HepG2 (cell line): ENCODE data around the gene TMEM186.

ENCODE experiments used
- CBX1 ChIP-seq: IDR thresholded peaks from one replicate; pipeline ENCODE4 v1.6.1; 2016; ENCODE audit warnings: antibody characterized with exemption, low read depth
- GLI4 ChIP-seq: sonication (generic); formaldehyde crosslinking; IDR thresholded peaks from 2 replicates; pipeline ENCODE4 v1.5.1; 2020; ENCODE audit warnings: missing genetic modification reagents, mild to moderate bottlenecking, moderate library complexity, borderline replicate concordance
- KDM1A ChIP-seq: IDR thresholded peaks from 2 replicates; pipeline ENCODE4 v1.6.1; 2016; ENCODE audit warnings: missing compliant biosample characterization
- LCORL ChIP-seq, 2 experiments: fragments of 450-650 bp in 1 of 2; sonication (generic) in 1 of 2; formaldehyde crosslinking in 1 of 2; IDR thresholded peaks; 2 replicates each; pipeline versions ENCODE4 v1.5.0 to v1.6.1; 2017 to 2020; ENCODE audit warnings: antibody characterized with exemption in 1 of 2, missing genetic modification reagents in 1 of 2
- MXD4 ChIP-seq: IDR thresholded peaks from 2 replicates; pipeline ENCODE4 v1.6.1; 2016; ENCODE audit warnings: mild to moderate bottlenecking, missing biosample characterization, missing genetic modification reagents
- POLR2A ChIP-seq, 2 experiments: IDR thresholded peaks; 2 replicates each; pipeline ENCODE4 v1.6.1; 2011; ENCODE audit warnings: low read depth in 2 of 2, low read length in 2 of 2, mild to moderate bottlenecking in 1 of 2, moderate library complexity in 1 of 2; ENCODE audit not compliant: insufficient read depth in 1 of 2
- SMARCC2 ChIP-seq: fragments of 450-650 bp; IDR thresholded peaks from 2 replicates; pipeline ENCODE4 v1.6.1; 2017; ENCODE audit warnings: antibody characterized with exemption, mild to moderate bottlenecking
- ZNF552 ChIP-seq: sonication (generic); formaldehyde crosslinking; IDR thresholded peaks from 2 replicates; pipeline ENCODE4 v1.9.0; 2022; ENCODE audit warnings: missing genetic modification reagents, mild to moderate bottlenecking, borderline replicate concordance
- TF ChIP-seq, protein P1 (sequence below): sonication (generic); formaldehyde crosslinking; IDR thresholded peaks from 2 replicates; pipeline ENCODE4 v1.4.0; 2020; ENCODE audit warnings: low read depth, mild to moderate bottlenecking, missing genetic modification reagents
- TF ChIP-seq, protein P2 (sequence below): sonication (generic); formaldehyde crosslinking; IDR thresholded peaks from 2 replicates; pipeline ENCODE4 v1.5.0; 2020; ENCODE audit warnings: mild to moderate bottlenecking, missing genetic modification reagents, moderate library complexity
- TF ChIP-seq, protein P3 (sequence below): sonication (generic); formaldehyde crosslinking; IDR thresholded peaks from 2 replicates; pipeline ENCODE4 v1.5.1; 2020; ENCODE audit warnings: missing genetic modification reagents, mild to moderate bottlenecking, borderline replicate concordance

DNA sequence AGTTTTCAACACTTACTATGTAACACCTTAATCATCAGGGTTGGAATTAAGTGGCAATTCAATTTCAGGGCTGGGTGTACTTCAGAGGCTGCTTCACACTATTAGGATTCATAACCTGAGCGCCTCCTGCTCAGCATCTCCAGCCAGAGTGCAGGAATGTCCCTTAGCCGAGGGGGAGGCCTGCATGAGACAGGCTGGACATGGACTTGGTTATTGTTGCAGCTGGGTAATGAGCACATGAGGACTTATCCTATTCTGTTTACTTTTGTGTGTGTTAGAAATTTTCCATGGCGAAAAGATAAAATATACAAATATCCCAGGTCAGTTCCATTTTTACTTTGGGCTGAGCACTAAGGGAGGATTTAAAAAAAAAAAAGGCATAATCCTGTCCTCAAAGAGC, 10.6 kb upstream of the TMEM186 start:
- TF ChIP-seq POLR2A (IDR thresholded peaks at IDR 0.05; ENCODE audit: insufficient read depth in 1 of 2, low read depth in 2 of 2, low read length in 2 of 2) (0 out of 4 replicates have a peak, but pooled peaks of 1 of the 2 experiments have one; percentile 5), GLI4 (no peak), MXD4 (CRISPR knock-in tag) (no peak), SMARCC2 (no peak), ZNF552 (CRISPR knock-in tag) (no peak), CBX1 (no peak), KDM1A (CRISPR knock-in tag) (no peak), LCORL (IDR thresholded peaks at IDR 0.05) (no peak), LCORL (CRISPR knock-in tag; IDR thresholded peaks at IDR 0.05) (no peak)
- TF ChIP-seq, protein P1, sequence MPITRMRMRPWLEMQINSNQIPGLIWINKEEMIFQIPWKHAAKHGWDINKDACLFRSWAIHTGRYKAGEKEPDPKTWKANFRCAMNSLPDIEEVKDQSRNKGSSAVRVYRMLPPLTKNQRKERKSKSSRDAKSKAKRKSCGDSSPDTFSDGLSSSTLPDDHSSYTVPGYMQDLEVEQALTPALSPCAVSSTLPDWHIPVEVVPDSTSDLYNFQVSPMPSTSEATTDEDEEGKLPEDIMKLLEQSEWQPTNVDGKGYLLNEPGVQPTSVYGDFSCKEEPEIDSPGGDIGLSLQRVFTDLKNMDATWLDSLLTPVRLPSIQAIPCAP (CRISPR knock-in tag), result no peak
- TF ChIP-seq, protein P2, sequence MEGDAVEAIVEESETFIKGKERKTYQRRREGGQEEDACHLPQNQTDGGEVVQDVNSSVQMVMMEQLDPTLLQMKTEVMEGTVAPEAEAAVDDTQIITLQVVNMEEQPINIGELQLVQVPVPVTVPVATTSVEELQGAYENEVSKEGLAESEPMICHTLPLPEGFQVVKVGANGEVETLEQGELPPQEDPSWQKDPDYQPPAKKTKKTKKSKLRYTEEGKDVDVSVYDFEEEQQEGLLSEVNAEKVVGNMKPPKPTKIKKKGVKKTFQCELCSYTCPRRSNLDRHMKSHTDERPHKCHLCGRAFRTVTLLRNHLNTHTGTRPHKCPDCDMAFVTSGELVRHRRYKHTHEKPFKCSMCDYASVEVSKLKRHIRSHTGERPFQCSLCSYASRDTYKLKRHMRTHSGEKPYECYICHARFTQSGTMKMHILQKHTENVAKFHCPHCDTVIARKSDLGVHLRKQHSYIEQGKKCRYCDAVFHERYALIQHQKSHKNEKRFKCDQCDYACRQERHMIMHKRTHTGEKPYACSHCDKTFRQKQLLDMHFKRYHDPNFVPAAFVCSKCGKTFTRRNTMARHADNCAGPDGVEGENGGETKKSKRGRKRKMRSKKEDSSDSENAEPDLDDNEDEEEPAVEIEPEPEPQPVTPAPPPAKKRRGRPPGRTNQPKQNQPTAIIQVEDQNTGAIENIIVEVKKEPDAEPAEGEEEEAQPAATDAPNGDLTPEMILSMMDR (CRISPR knock-in tag), result no peak
- TF ChIP-seq, protein P3, sequence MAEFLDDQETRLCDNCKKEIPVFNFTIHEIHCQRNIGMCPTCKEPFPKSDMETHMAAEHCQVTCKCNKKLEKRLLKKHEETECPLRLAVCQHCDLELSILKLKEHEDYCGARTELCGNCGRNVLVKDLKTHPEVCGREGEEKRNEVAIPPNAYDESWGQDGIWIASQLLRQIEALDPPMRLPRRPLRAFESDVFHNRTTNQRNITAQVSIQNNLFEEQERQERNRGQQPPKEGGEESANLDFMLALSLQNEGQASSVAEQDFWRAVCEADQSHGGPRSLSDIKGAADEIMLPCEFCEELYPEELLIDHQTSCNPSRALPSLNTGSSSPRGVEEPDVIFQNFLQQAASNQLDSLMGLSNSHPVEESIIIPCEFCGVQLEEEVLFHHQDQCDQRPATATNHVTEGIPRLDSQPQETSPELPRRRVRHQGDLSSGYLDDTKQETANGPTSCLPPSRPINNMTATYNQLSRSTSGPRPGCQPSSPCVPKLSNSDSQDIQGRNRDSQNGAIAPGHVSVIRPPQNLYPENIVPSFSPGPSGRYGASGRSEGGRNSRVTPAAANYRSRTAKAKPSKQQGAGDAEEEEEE (CRISPR knock-in tag), result no peak
